K562 (cell line): ENCODE results near the gene MTHFR. TPM values are rescaled to one million over a fixed set of nuclear protein-coding genes. Genes with fewer than 3 reads are reported as not detected.

Experiments
- CBX2 ChIP-seq: fragments of 200-600 bp; sonication (generic); IDR thresholded peaks from one replicate; pipeline ENCODE4 v1.6.1; 2012; ENCODE audit warnings: mild to moderate bottlenecking, low read length, inconsistent platforms; ENCODE audit not compliant: insufficient read depth, poor library complexity, severe bottlenecking
- CLOCK ChIP-seq: fragments of 250-450 bp; sonication (Bioruptor Pico); IDR thresholded peaks from 2 replicates; pipeline ENCODE4 v1.4.0; 2020; ENCODE audit warnings: mild to moderate bottlenecking, moderate library complexity, borderline replicate concordance
- CXXC5 ChIP-seq: fragments of 250-450 bp; sonication (Bioruptor Pico); IDR thresholded peaks from 2 replicates; pipeline ENCODE4 v1.8.0; 2022; ENCODE audit warnings: inconsistent platforms, mild to moderate bottlenecking, moderate library complexity
- FOXJ2 ChIP-seq: fragments of 200-800 bp; sonication (Bioruptor generic); IDR thresholded peaks from 2 replicates; pipeline ENCODE4 v1.6.1; 2016; ENCODE audit warnings: missing genetic modification characterization, missing compliant biosample characterization
- GABPB1 ChIP-seq: sonication (generic); formaldehyde crosslinking; IDR thresholded peaks from 2 replicates; pipeline ENCODE4 v1.8.0; 2022; ENCODE audit warnings: mild to moderate bottlenecking, missing genetic modification reagents
- GTF2E2 ChIP-seq: fragments of 200-800 bp; sonication (Bioruptor generic); IDR thresholded peaks from 2 replicates; pipeline ENCODE4 v1.6.1; 2016; ENCODE audit warnings: missing genetic modification characterization, missing compliant biosample characterization
- HEY1 ChIP-seq: fragments of 250-450 bp; sonication (Bioruptor Pico); IDR thresholded peaks from 2 replicates; pipeline ENCODE4 v1.5.0; 2020; ENCODE audit warnings: mild to moderate bottlenecking, moderate library complexity, borderline replicate concordance
- HNRNPH1 ChIP-seq: fragments of 200-400 bp; formaldehyde crosslinking; optimal IDR thresholded peaks from 2 replicates; pipeline ENCODE3; 2017; ENCODE audit warnings: low read depth, mild to moderate bottlenecking, low read length, moderate library complexity
- HNRNPUL1 ChIP-seq: fragments of 200-400 bp; formaldehyde crosslinking; IDR thresholded peaks from 2 replicates; pipeline ENCODE4 v1.6.1; 2017; ENCODE audit warnings: low read length
- KAT8 ChIP-seq: fragments of 450-650 bp; IDR thresholded peaks from 2 replicates; pipeline ENCODE4 v1.6.1; 2016; ENCODE audit warnings: low read depth, mild to moderate bottlenecking
- NONO ChIP-seq, 2 experiments: fragments of 200-400 bp in 1 of 2; fragments of 450-650 bp in 1 of 2; formaldehyde crosslinking in 1 of 2; IDR thresholded peaks; 2 replicates each; pipeline ENCODE4 v1.6.1; 2017; ENCODE audit warnings: low read depth in 2 of 2, mild to moderate bottlenecking in 2 of 2, moderate library complexity in 2 of 2, low read length in 1 of 2
- SMAD1 ChIP-seq: fragments of 150-350 bp; IDR thresholded peaks from 2 replicates; pipeline ENCODE4 v1.6.1; 2014; ENCODE audit warnings: low read length, low read depth; ENCODE audit not compliant: partially characterized antibody
- ZBTB12 ChIP-seq: fragments of 250-450 bp; sonication (Bioruptor Pico); IDR thresholded peaks from 2 replicates; pipeline ENCODE4 v1.4.0; 2020
- ZFP91 ChIP-seq: sonication (generic); formaldehyde crosslinking; IDR thresholded peaks from 2 replicates; pipeline ENCODE4 v1.8.0; 2022; ENCODE audit warnings: mild to moderate bottlenecking, missing genetic modification reagents
- ZNF445 ChIP-seq: fragments of 250-450 bp; sonication (Bioruptor Pico); IDR thresholded peaks from 2 replicates; pipeline ENCODE4 v1.4.0; 2020; ENCODE audit warnings: low read depth, mild to moderate bottlenecking, moderate library complexity
- ZNF511 ChIP-seq: sonication (generic); formaldehyde crosslinking; IDR thresholded peaks from 2 replicates; pipeline ENCODE4 v1.8.0; 2022; ENCODE audit warnings: mild to moderate bottlenecking, missing genetic modification reagents
- polyA plus RNA-seq, 8 experiments: library from polyadenylated mRNA; depleted of rRNA in 4 of 8; stranded (reverse) in 5 of 8; unstranded in 3 of 8; fragments of >200 nt; fragmentation: Nextera tagmentation in 2 of 8; fragmentation: Illumina TruSeq in 1 of 8; extraction: Ambion mirVana in 2 of 8; extraction: Trizol in 1 of 8; gene quantifications; 2 replicates each; pipeline versions ENCODE4 v1.2.1 to v1.2.3, GENCODE V29; 2011 to 2014; ENCODE audit warnings: inconsistent platforms in 1 of 8, missing spikeins in 1 of 8
- total RNA-seq, 7 experiments: library from RNA; depleted of rRNA in 6 of 7; stranded (reverse); fragments of >200 nt in 6 of 7; fragmentation: Illumina TruSeq in 2 of 7; extraction: Trizol in 2 of 7; gene quantifications; 2 replicates each; pipeline versions ENCODE4 v1.2.1 to v1.2.3, GENCODE V29; 2011 to 2021; ENCODE audit warnings: low replicate concordance in 1 of 7
- TF ChIP-seq, protein P1 (sequence below): sonication (generic); formaldehyde crosslinking; IDR thresholded peaks from 2 replicates; pipeline ENCODE4 v1.8.1; 2023; ENCODE audit warnings: mild to moderate bottlenecking, missing genetic modification reagents

MTHFR gene
- total and polyA plus RNA-seq, 9 of the 15 experiments (the other 6 are each of a cell fraction or from before 2014, with no cell fraction given): 5.0 to 104 (median 62.6) TPM

DNA sequence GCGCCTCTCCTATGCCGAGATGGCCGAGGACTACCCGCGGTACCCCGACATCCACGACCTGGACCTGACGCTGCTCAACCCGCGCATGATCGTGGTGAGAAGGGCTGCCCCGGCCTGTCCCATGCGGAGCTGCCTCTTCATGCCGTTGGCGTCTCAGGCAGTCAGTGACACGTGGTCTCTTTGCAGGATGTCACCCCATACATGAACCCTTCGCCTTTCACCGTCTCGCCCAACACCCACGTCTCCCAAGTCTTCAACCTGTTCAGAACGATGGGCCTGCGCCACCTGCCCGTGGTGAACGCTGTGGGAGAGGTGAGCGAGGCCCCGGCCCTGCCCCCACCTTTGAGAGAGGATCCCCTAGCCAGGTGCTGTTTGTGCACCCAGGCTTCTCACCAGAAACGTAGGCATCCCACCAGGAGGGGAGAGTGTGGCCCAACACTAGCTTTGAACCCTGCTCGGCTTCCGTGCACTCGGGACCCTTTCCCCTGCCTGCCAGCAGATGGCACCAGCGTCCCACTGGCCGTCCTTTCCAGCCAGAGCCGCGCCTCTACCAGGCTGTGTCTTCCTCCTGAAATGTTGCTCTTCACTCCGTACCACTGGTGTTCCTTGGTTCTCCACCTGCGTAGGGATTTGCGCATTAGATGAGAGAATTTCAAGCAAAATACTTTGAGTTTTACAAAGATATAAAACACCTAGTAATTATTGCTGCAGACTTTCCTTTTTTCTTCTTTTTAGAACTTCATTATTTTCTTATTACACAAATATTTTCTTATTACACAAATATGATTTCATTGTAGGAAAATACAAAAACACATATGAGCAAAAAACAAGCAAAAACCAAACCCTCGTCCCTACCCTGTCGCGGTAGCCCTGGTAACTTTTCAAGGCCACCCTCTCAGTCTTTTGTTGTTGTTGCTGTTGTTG lies 32.8 kb upstream of the MTHFR start (continued):
- TF ChIP-seq FOXJ2 (0 out of 2 replicates have a peak, but pooled peaks have one; percentile 17), ZBTB12 (CRISPR knock-in tag) (no peak), SMAD1 (no peak), HNRNPUL1 (no peak), ZNF445 (CRISPR knock-in tag) (no peak), CLOCK (CRISPR knock-in tag) (no peak), KAT8 (no peak), GTF2E2 (tag) (no peak), CBX2 (no peak), HNRNPH1 (no peak), ZFP91 (CRISPR knock-in tag) (no peak), CXXC5 (peak; percentile 49; the same call in 1 of the 2 replicates), HEY1 (CRISPR knock-in tag) (no peak), ZNF511 (peak; percentile 76), GABPB1 (peak; percentile 55; the same call in 1 of the 2 replicates), NONO (IDR thresholded peaks at IDR 0.05; ENCODE audit: low read depth in 2 of 2, low read length in 1 of 2) (no peak)
- TF ChIP-seq, protein P1, sequence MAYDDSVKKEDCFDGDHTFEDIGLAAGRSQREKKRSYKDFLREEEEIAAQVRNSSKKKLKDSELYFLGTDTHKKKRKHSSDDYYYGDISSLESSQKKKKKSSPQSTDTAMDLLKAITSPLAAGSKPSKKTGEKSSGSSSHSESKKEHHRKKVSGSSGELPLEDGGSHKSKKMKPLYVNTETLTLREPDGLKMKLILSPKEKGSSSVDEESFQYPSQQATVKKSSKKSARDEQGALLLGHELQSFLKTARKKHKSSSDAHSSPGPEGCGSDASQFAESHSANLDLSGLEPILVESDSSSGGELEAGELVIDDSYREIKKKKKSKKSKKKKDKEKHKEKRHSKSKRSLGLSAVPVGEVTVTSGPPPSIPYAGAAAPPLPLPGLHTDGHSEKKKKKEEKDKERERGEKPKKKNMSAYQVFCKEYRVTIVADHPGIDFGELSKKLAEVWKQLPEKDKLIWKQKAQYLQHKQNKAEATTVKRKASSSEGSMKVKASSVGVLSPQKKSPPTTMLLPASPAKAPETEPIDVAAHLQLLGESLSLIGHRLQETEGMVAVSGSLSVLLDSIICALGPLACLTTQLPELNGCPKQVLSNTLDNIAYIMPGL (CRISPR knock-in tag): no peak
